H9 (cell line): ENCODE data around the gene HIP1. TPM values are rescaled to one million over a fixed set of nuclear protein-coding genes. Genes with fewer than 3 reads are reported as not detected.

Source experiments
- DNase-seq: peaks from one replicate; pipeline ENCODE4 v3.0.0-alpha.2; 2017
- H2AFZ ChIP-seq: one replicate; pipeline ENCODE4 v1.6.1; 2013; ENCODE audit warnings: mild to moderate bottlenecking, low read length, control low read depth, moderate library complexity
- H2AK5ac ChIP-seq: 2 replicates; pipeline ENCODE4 v1.6.1; 2013; ENCODE audit warnings: low read length, control low read depth, mixed read lengths; ENCODE audit not compliant: insufficient read length
- H2BK120ac ChIP-seq: one replicate; pipeline ENCODE4 v1.6.1; 2013; ENCODE audit warnings: low read depth, mild to moderate bottlenecking, low read length, control low read depth, inconsistent platforms; ENCODE audit not compliant: poor library complexity, severe bottlenecking
- H2BK12ac ChIP-seq: 2 replicates; pipeline ENCODE4 v1.6.1; 2013; ENCODE audit warnings: low read length, control low read depth, mixed read lengths, low read depth; ENCODE audit not compliant: insufficient read length
- H2BK15ac ChIP-seq: 2 replicates; pipeline ENCODE4 v1.6.1; 2013; ENCODE audit warnings: low read depth, low read length, control low read depth
- H2BK20ac ChIP-seq: one replicate; pipeline ENCODE4 v1.6.1; 2013; ENCODE audit warnings: low read depth, mild to moderate bottlenecking, low read length, control low read depth, inconsistent platforms; ENCODE audit not compliant: poor library complexity, severe bottlenecking
- H2BK5ac ChIP-seq: 2 replicates; pipeline ENCODE4 v1.6.1; 2013; ENCODE audit warnings: low read length, control low read depth, mixed read lengths; ENCODE audit not compliant: insufficient read length
- H3K14ac ChIP-seq: 2 replicates; pipeline ENCODE4 v1.6.1; 2013; ENCODE audit warnings: low read length, control low read depth; ENCODE audit not compliant: insufficient read depth
- H3K18ac ChIP-seq: 2 replicates; pipeline ENCODE4 v1.6.1; 2013; ENCODE audit warnings: low read depth, mild to moderate bottlenecking, mixed read lengths, low read length, control low read depth; ENCODE audit not compliant: insufficient read length
- H3K23ac ChIP-seq: 2 replicates; pipeline ENCODE4 v1.6.1; 2013; ENCODE audit warnings: low read length, control low read depth, mixed read lengths, low read depth; ENCODE audit not compliant: insufficient read length
- H3K23me2 ChIP-seq: 2 replicates; pipeline ENCODE4 v1.6.1; 2013; ENCODE audit warnings: low read depth, mild to moderate bottlenecking, mixed read lengths, low read length, control low read depth; ENCODE audit not compliant: insufficient read length, poor library complexity, severe bottlenecking
- H3K27ac ChIP-seq: 2 replicates; pipeline ENCODE4 v1.5.1; 2013; ENCODE audit warnings: low read length, control low read depth, mixed read lengths, low read depth; ENCODE audit not compliant: insufficient read length
- H3K27me3 ChIP-seq: 2 replicates; pipeline ENCODE4 v1.6.1; 2013; ENCODE audit warnings: low read length, control low read depth, inconsistent platforms; ENCODE audit not compliant: insufficient read depth
- H3K4ac ChIP-seq: 2 replicates; pipeline ENCODE4 v1.6.1; 2013; ENCODE audit warnings: low read depth, mild to moderate bottlenecking, control low read depth, inconsistent platforms, low read length, moderate library complexity
- H3K4me1 ChIP-seq: 2 replicates; pipeline ENCODE4 v1.6.1; 2013; ENCODE audit warnings: low read length, control low read depth, inconsistent platforms; ENCODE audit not compliant: insufficient read depth
- H3K4me2 ChIP-seq: 2 replicates; pipeline ENCODE4 v1.6.1; 2013; ENCODE audit warnings: low read length, control low read depth, mixed read lengths; ENCODE audit not compliant: insufficient read length, insufficient read depth
- H3K56ac ChIP-seq: 2 replicates; pipeline ENCODE4 v1.6.1; 2013; ENCODE audit warnings: low read depth, mild to moderate bottlenecking, mixed read lengths, low read length, control low read depth; ENCODE audit not compliant: insufficient read length
- H3K79me1 ChIP-seq: 2 replicates; pipeline ENCODE4 v1.6.1; 2013; ENCODE audit warnings: low read depth, mild to moderate bottlenecking, moderate library complexity, low read length, control low read depth, inconsistent platforms; ENCODE audit not compliant: insufficient read depth, poor library complexity, severe bottlenecking
- H3K79me2 ChIP-seq: 2 replicates; pipeline ENCODE4 v1.6.1; 2013; ENCODE audit warnings: low read length, control low read depth, inconsistent platforms; ENCODE audit not compliant: insufficient read depth
- H3K9ac ChIP-seq: 2 replicates; pipeline ENCODE4 v1.6.1; 2013; ENCODE audit warnings: low read length, control low read depth, mixed read lengths; ENCODE audit not compliant: insufficient read length; ENCODE audit errors: extremely low read depth
- H3K9me3 ChIP-seq: one replicate; pipeline ENCODE4 v1.6.1; 2013; ENCODE audit warnings: low read depth, low read length, inconsistent platforms; ENCODE audit not compliant: control insufficient read depth
- H3T11ph ChIP-seq: one replicate; pipeline ENCODE4 v1.6.1; 2013; ENCODE audit warnings: mild to moderate bottlenecking, low read length, control low read depth, inconsistent platforms
- H4K20me1 ChIP-seq: one replicate; pipeline ENCODE4 v1.6.1; 2013; ENCODE audit not compliant: control insufficient read depth, insufficient read length, insufficient read depth
- H4K5ac ChIP-seq: 2 replicates; pipeline ENCODE4 v1.6.1; 2013; ENCODE audit warnings: low read depth, mild to moderate bottlenecking, mixed read lengths, low read length, control low read depth; ENCODE audit not compliant: insufficient read length
- H4K8ac ChIP-seq: replicated peaks from 2 replicates; pipeline ENCODE4 v1.6.1; 2013; ENCODE audit warnings: low read length, control low read depth, mixed read lengths, low read depth; ENCODE audit not compliant: insufficient read length
- H4K91ac ChIP-seq: 2 replicates; pipeline ENCODE4 v1.6.1; 2013; ENCODE audit warnings: low read depth, mild to moderate bottlenecking, moderate library complexity, mixed read lengths, low read length, control low read depth; ENCODE audit not compliant: insufficient read length
- H3K27ac Mint-ChIP-seq, 3 experiments: 2 replicates in 2 of 3; 3 replicates in 1 of 3; pipeline ENCODE4 v1.8.0; 2020 to 2021; ENCODE audit warnings: mixed read lengths in 3 of 3, mild to moderate bottlenecking in 1 of 3, moderate library complexity in 1 of 3
- H3K27me3 Mint-ChIP-seq: 2 replicates; pipeline ENCODE4 v1.8.0; 2021; ENCODE audit warnings: low read depth, mild to moderate bottlenecking, moderate library complexity, mixed read lengths
- H3K36me3 Mint-ChIP-seq, 3 experiments: 2 replicates in 2 of 3; 3 replicates in 1 of 3; pipeline ENCODE4 v1.8.0; 2020 to 2021; ENCODE audit warnings: low read depth in 3 of 3, mixed read lengths in 3 of 3; ENCODE audit not compliant: insufficient read depth in 1 of 3
- H3K4me1 Mint-ChIP-seq, 2 experiments: 2 replicates each; pipeline ENCODE4 v1.8.0; 2020; ENCODE audit warnings: mixed read lengths in 2 of 2
- H3K4me3 Mint-ChIP-seq, 2 experiments: 2 replicates in 1 of 2; 3 replicates in 1 of 2; pipeline ENCODE4 v1.8.0; 2020 to 2021; ENCODE audit warnings: mild to moderate bottlenecking in 2 of 2, mixed read lengths in 2 of 2, moderate library complexity in 1 of 2
- H3K9me3 Mint-ChIP-seq, 2 experiments: 2 replicates in 1 of 2; 3 replicates in 1 of 2; pipeline ENCODE4 v1.8.0; 2020; ENCODE audit warnings: mild to moderate bottlenecking in 2 of 2, mixed read lengths in 2 of 2, moderate library complexity in 1 of 2
- WGBS: extraction: QIAGEN DNeasy Blood & Tissue Kit; methylation state at CpG from one replicate; pipeline ENCODE4 v1.1.7; 2013; ENCODE audit warnings: missing lambda C conversion rate, low lambda C conversion rate, mixed read lengths; ENCODE audit not compliant: insufficient read length; ENCODE audit errors: extremely low coverage; 5-methylcytosine and 5-hydroxymethylcytosine counted together
- total RNA-seq: library from RNA; stranded (reverse); gene quantifications from 2 replicates; pipeline ENCODE4 v1.2.1, GENCODE V29; 2021
- TF ChIP-seq, protein P1 (sequence below): fragments of 200-600 bp; sonication (generic); conservative IDR thresholded peaks from 3 replicates; pipeline ENCODE4 v1.8.0; 2021; ENCODE audit warnings: antibody characterized with exemption, mild to moderate bottlenecking

The HIP1 gene
- total RNA-seq, 1 experiment from 2014 or later = 87.5 TPM

DNA sequence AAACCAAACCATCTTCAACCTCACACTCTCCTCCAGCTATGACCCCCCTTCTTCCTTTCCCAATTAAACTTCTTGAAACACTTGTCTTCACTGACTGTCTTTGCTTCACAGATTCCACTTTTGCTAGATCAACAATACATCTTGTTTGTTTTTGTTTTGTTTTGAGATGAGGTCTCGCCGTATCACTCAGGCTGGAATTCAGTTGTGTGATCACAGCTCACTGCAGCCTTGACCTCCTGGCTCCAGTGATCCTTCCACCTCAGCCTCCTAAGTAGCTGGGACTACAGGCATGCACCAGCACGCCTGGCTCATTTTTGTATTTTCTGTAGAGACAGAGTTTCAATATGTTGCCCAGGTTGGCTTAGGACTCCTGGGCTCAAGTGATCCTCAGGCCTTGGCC is 59.7 kb downstream of the HIP1 start:
- Histone ChIP-seq H3K79me1 (no peaks in the 10 kb centered on the region), H3K4me1 (no peaks in the 10 kb centered on the region), H3K23ac (no peak overlapping the region), H4K5ac (no peak overlapping the region), H4K20me1 (no peaks in the 10 kb centered on the region), H3T11ph (no peak overlapping the region), H3K23me2 (no peaks in the 10 kb centered on the region), H2AFZ (no peak overlapping the region), H2BK20ac (no peak overlapping the region), H3K4ac (no peak overlapping the region), H4K8ac (no peak overlapping the region), H3K18ac (no peak overlapping the region), H2BK12ac (no peak overlapping the region), H3K9ac (no peak overlapping the region), H3K27me3 (no peaks in the 10 kb centered on the region), H3K56ac (no peak overlapping the region), H3K14ac (no peak overlapping the region), H3K79me2 (no peaks in the 10 kb centered on the region), H2BK15ac (no peak overlapping the region), H2AK5ac (no peak overlapping the region), H2BK120ac (no peak overlapping the region), H3K4me2 (no peak overlapping the region), H2BK5ac (no peak overlapping the region), H3K27ac (no peak overlapping the region), H4K91ac (no peak overlapping the region), H3K9me3 (no peaks in the 10 kb centered on the region)
- no peak overlapping the region for H3K4me3 Mint-ChIP-seq
- WGBS = no CpG with 5 or more reads among the region's 3 CpGs
- no peaks in the 10 kb centered on the region for H3K4me1 Mint-ChIP-seq
- no peak for DNase-seq
- peaks cover 0 to 6% (median 2%) of the 10 kb centered on the region in 3 experiments; a peak in 4 of 7 replicates for H3K36me3 Mint-ChIP-seq
- peaks cover 12 to 14% of the 10 kb centered on the region in 2 experiments for H3K9me3 Mint-ChIP-seq
- TF ChIP-seq, protein P1, sequence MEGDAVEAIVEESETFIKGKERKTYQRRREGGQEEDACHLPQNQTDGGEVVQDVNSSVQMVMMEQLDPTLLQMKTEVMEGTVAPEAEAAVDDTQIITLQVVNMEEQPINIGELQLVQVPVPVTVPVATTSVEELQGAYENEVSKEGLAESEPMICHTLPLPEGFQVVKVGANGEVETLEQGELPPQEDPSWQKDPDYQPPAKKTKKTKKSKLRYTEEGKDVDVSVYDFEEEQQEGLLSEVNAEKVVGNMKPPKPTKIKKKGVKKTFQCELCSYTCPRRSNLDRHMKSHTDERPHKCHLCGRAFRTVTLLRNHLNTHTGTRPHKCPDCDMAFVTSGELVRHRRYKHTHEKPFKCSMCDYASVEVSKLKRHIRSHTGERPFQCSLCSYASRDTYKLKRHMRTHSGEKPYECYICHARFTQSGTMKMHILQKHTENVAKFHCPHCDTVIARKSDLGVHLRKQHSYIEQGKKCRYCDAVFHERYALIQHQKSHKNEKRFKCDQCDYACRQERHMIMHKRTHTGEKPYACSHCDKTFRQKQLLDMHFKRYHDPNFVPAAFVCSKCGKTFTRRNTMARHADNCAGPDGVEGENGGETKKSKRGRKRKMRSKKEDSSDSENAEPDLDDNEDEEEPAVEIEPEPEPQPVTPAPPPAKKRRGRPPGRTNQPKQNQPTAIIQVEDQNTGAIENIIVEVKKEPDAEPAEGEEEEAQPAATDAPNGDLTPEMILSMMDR = no peak
- H3K27me3 Mint-ChIP-seq = peaks cover 2% of the 10 kb centered on the region; the same call in 1 of the 2 replicates
- peak overlapping the region in 1 of 3 experiments; percentile 12; a peak in 1 of 7 replicates for H3K27ac Mint-ChIP-seq
